ENCODE measurements around the gene B4GALT2.
A peak's percentile ranks its signal among the peaks of the same experiment; 100 is the strongest.

The B4GALT2 gene

DNA sequence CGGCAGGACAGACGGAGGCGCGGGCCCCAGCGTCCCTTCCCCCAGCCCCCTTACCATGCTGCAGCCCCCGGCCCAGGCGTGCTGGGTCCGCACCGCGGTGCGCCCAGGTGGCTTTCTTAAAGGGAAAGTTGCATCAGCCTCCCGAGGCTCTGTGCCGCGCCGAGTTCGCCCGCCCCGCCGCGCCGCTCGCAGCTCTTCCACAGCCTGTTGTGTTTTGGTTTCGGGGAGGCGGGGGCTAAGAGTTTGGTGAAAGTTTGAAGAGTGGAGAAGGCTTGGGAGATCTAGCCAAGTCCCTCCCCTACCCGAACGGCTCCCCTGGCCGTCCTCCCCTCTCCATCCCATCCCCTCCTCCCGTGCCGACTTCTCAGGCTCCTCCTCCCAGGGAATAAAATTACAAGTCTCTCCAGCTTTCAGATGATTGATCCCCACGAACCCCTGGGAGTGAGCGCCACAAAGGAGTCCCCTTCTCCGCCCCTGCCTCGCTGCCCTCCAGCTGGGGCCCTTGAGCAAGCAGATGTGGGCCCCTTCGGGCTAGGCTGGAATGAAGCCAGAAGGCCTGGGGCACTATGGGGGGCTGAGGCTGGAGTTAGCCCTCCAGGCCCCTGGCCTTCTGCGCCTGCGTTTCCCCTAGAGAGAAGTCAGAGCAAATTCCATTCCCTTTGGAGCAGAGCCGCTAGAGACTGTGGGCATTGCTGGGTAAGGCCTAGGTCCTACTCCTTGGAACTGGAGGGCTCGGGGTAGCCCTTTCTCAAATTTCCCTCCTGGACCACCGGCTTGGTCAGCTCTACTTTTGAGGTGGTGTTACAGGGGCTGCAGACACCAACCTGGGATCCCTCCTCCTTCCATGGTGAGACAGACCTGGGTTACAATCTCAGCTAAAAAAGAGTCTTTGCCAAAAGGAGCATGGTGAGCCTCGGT lies 52.5 kb downstream of the B4GALT2 start, which contains the start of gene SLC6A9:
SLC6A9 (minus strand) TSS at position 211 of the 918 bp plus-strand sequence. CDS start 7,185 bp downstream, outside the sequence.
- DNase-seq (ENCODE audit: insufficient read length, low spot score) (no peak), FAIRE-seq (no peak)
- no peak for TF ChIP-seq POLR2AphosphoS5 (IDR thresholded peaks at IDR 0.05; ENCODE audit: low read depth, low read length)
- no peak for TF ChIP-seq PAX5 (IDR thresholded peaks at IDR 0.05; ENCODE audit: insufficient read depth, low read length, severe bottlenecking)

DNA sequence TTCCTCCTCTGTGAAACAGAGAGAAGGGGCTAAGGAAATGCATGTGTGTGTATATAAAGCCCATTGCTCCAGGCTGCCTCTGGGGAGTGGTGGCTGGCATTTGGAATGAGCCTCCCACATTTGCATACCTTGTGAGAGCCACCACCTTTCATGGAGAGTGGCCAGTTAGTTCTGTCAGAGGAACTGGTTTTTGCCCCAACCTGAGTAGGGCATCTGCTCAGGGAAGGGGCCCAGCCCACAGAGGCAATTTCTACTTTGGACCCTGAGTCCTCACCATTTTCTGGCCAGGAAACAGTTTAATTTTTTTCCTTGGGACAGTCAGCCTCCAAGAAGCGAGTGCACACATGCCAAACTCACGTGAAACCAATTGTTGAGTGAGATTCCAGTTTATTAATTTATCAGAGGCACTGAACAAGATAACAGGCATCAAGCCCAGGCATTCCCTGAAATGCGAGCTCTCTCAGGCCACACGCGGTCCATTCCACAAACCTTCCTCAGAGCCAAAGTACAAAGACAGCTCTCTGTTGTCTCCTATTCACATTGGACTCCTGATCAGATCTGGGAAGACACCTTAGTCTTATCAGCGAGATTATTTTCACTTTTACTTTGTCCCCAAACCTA lies 53.3 kb downstream of the B4GALT2 start:
- no peak for DNase-seq (ENCODE audit: insufficient read length, low spot score)
- FAIRE-seq, result peak; percentile 20
- TF ChIP-seq POLR2A (IDR thresholded peaks at IDR 0.05; ENCODE audit: low read depth, low read length), result no peak
- TF ChIP-seq SPI1 (IDR thresholded peaks at IDR 0.05; ENCODE audit: low read depth, low read length), result no peak
- no peak for TF ChIP-seq PAX5 (IDR thresholded peaks at IDR 0.05; ENCODE audit: insufficient read depth, low read length, severe bottlenecking)
- TF ChIP-seq TAF1 (IDR thresholded peaks at IDR 0.05; ENCODE audit: low read depth, low read length), result no peak
- TF ChIP-seq POU2F2 (IDR thresholded peaks at IDR 0.05; ENCODE audit: low read depth, low read length), result no peak
- no peak for TF ChIP-seq POLR2AphosphoS5 (IDR thresholded peaks at IDR 0.05; ENCODE audit: low read depth, low read length)

DNA sequence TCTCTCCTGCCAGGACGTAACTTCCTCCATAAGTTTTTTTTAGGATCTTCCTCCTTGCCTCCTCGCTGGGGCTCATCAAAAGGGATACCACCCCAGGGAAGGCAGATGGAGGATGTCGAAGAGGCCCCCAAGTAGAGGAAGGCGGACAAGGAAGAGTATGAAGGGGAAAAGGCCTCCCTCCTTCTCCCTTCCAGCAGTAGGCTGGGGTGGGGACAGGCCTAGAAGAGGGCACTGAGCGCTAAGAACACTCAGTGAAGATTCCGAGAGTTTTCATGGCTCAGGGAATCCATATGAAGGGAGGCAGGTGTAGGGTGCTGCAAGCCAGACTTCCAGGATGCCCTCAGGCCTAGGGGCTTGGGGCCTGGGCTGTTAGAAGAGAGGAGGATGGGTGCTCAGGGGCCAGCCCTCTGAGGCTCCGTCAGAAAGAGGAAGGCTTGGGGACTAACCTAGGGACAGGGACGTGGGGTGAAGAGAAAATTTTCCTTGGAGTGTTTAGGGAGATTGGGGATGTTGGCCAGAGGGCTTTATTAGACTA lies 54.1 kb downstream of the B4GALT2 start:
- FAIRE-seq, result no peak
- TF ChIP-seq POLR2AphosphoS5 (IDR thresholded peaks at IDR 0.05; ENCODE audit: low read depth, low read length), result no peak
- no peak for TF ChIP-seq POU2F2 (IDR thresholded peaks at IDR 0.05; ENCODE audit: low read depth, low read length)
- TF ChIP-seq TAF1 (IDR thresholded peaks at IDR 0.05; ENCODE audit: low read depth, low read length), result no peak
- no peak for TF ChIP-seq PAX5 (IDR thresholded peaks at IDR 0.05; ENCODE audit: insufficient read depth, low read length, severe bottlenecking)
- no peak for TF ChIP-seq SPI1 (IDR thresholded peaks at IDR 0.05; ENCODE audit: low read depth, low read length)
- TF ChIP-seq POLR2A (IDR thresholded peaks at IDR 0.05; ENCODE audit: low read depth, low read length), result no peak

DNA sequence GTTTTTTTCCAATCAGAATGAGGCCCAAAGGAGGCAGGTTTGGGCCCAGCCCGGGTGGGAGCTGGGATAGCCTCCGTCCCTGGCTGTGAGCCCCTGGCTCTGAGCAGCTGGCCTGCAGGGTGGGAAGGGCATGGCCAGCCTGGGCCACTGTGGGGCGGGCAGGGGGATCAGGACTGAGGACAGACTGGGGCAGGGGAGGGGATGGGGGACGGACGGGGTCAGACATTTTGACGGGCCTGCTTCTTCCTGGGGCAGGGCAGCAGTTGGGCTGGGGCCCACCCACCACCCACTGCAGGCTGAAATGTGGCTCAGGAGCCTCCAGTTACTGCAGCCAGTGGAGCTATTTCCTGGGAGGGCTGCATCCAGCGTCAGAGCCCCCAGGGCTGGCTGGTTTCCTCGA lies 54.7 kb downstream of the B4GALT2 start:
- DNase-seq (ENCODE audit: insufficient read length, low spot score), result no peak
- TF ChIP-seq PAX5 (IDR thresholded peaks at IDR 0.05; ENCODE audit: insufficient read depth, low read length, severe bottlenecking), result no peak
- no peak for TF ChIP-seq POU2F2 (IDR thresholded peaks at IDR 0.05; ENCODE audit: low read depth, low read length)
- no peak for TF ChIP-seq POLR2AphosphoS5 (IDR thresholded peaks at IDR 0.05; ENCODE audit: low read depth, low read length)
- TF ChIP-seq TAF1 (IDR thresholded peaks at IDR 0.05; ENCODE audit: low read depth, low read length), result no peak
- TF ChIP-seq SPI1 (IDR thresholded peaks at IDR 0.05; ENCODE audit: low read depth, low read length), result no peak
- TF ChIP-seq POLR2A (IDR thresholded peaks at IDR 0.05; ENCODE audit: low read depth, low read length), result no peak
- FAIRE-seq, result no peak

More for the DNA sequence above, 54.1 kb downstream of the B4GALT2 start:
- DNase-seq (ENCODE audit: insufficient read length, low spot score), result no peak

DNA sequence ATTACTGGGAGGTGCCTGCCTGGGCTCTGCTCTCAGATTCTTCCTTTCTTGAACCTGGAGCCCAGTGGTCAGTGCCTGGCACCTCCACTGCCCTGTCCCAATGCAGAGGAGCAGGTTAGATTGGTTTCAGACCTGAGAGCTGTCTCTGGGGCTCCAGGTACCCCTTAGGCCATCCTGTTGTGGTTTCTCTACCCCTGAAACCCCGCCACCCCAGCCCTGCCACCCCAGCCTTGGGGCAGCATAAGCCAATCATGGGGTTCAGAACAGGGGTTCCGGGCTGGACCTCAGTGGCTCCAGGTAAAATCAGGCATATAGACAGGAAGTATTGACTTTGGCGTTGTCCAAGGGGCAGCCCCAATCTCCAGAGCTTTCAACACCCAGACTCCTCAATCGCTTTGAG lies 55.4 kb downstream of the B4GALT2 start:
- FAIRE-seq, result no peak
- TF ChIP-seq PAX5 (IDR thresholded peaks at IDR 0.05; ENCODE audit: insufficient read depth, low read length, severe bottlenecking) (no peak), POLR2A (IDR thresholded peaks at IDR 0.05; ENCODE audit: low read depth, low read length) (no peak), POU2F2 (IDR thresholded peaks at IDR 0.05; ENCODE audit: low read depth, low read length) (no peak), TAF1 (IDR thresholded peaks at IDR 0.05; ENCODE audit: low read depth, low read length) (no peak), SPI1 (IDR thresholded peaks at IDR 0.05; ENCODE audit: low read depth, low read length) (no peak)
- no peak for DNase-seq (ENCODE audit: insufficient read length, low spot score)

DNA sequence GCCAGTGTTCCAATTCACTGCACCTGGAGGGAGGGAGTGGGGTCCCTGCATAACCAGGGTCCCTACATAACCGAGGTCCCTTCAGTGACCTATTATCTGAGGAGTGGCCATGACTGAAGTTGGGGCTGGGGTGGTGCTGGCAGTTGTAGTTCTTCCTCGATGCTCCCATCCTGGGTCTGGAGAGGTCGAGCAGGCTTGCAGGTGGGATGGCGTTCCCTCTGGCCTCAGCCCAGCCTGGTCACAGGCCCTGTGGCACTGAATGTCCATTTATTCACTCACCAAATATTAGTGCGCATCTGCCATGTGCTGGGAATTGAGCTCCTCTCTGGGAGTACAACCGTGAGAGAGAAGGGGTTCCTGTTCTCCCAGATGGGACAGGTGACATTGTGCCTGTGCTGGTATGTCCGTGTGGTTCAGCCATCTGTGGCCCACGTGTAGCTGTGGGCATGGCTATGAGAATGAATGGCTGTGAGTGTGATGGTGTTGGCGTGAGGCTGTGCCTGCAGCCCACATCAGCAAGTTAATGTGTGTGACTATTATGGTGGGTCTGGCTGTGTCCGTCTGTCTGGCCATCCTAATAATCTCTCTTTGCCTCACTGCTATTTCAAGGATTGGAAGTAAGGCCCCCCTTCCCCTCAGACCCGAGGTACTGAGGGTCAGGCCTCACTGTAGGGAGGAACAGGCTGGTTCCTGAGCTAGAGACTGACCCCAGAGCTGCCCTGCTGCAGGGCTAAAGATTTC lies 56.1 kb downstream of the B4GALT2 start:
- FAIRE-seq, result no peak
- DNase-seq (ENCODE audit: insufficient read length, low spot score), result no peak
- TF ChIP-seq SPI1 (IDR thresholded peaks at IDR 0.05; ENCODE audit: low read depth, low read length), result no peak

DNA sequence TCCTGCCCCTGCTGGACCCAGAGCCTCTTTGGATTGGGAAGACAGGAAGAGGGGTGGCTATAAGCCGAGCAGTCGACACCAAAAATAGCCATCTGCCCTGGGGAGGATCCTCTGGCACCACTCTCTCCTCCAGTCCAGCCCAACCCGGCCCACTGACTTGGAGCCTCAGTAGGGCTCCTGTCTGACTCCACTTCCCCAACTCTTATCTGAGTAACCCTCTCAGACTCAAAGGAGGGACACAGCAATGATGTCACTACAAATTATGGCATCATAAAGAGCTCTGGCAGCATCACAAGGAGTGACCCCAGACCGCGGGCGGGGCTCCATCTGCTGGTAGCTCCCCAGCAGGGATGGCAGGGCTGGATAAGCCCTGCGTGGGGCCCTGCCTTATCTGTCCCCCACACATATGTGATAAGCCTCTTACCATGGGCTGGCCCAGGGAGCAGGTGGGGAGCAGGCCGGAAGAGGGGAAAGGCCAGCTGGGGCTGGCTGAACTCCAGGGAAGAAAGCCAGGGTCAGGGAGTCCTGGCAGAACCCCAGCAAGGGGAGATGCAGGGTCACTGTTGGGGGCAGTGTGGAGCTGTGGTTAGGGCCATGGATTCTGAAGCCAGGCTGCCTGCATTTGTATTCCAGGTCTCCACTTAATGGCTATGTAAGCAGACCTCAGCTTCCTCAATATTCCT lies 56.9 kb downstream of the B4GALT2 start:
- no peak for TF ChIP-seq POU2F2 (IDR thresholded peaks at IDR 0.05; ENCODE audit: low read depth, low read length)
- TF ChIP-seq POLR2A (IDR thresholded peaks at IDR 0.05; ENCODE audit: low read depth, low read length), result no peak
- TF ChIP-seq SPI1 (IDR thresholded peaks at IDR 0.05; ENCODE audit: low read depth, low read length), result no peak
- TF ChIP-seq TAF1 (IDR thresholded peaks at IDR 0.05; ENCODE audit: low read depth, low read length), result no peak
- no peak for TF ChIP-seq POLR2AphosphoS5 (IDR thresholded peaks at IDR 0.05; ENCODE audit: low read depth, low read length)
- no peak for TF ChIP-seq PAX5 (IDR thresholded peaks at IDR 0.05; ENCODE audit: insufficient read depth, low read length, severe bottlenecking)
- FAIRE-seq, result no peak
- no peak for DNase-seq (ENCODE audit: insufficient read length, low spot score)

DNA sequence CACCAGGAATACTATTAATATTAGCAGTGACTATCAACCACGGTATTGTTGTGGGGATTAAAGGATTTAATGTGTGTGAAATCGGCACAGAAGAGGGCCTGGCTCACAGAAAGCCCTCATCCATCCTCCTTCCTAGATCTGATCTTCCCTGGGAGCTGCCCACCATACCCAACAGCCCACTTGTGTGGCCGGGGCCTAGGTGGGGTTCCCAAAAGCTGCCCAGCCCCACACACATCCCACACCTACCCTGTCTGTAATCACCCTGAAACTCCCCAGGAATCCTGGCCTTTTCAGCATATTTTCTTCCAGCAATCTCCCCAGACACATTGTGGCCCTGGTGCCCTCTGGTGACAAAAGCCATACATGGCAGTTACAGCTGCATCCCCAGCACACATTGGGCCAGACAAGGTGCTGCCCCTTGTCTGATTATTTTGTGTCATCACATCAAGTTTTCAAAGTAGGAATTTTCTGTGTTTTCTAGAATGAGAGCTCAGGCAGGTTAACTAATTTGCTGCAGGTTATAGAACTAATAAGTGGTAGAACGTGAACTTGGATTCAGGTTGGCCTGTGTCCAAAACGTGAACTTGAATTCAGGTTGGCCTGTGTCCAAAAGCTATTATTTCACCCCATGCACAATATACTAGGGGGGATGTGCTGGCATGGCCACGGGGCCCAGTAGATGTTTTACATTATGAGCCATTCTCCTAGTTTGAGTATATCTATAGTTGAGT lies 57.6 kb downstream of the B4GALT2 start:
- TF ChIP-seq TAF1 (IDR thresholded peaks at IDR 0.05; ENCODE audit: low read depth, low read length), result no peak
- TF ChIP-seq POLR2A (IDR thresholded peaks at IDR 0.05; ENCODE audit: low read depth, low read length), result no peak
- TF ChIP-seq POU2F2 (IDR thresholded peaks at IDR 0.05; ENCODE audit: low read depth, low read length), result no peak
- TF ChIP-seq PAX5 (IDR thresholded peaks at IDR 0.05; ENCODE audit: insufficient read depth, low read length, severe bottlenecking), result no peak
- no peak for TF ChIP-seq SPI1 (IDR thresholded peaks at IDR 0.05; ENCODE audit: low read depth, low read length)
- no peak for TF ChIP-seq POLR2AphosphoS5 (IDR thresholded peaks at IDR 0.05; ENCODE audit: low read depth, low read length)
- FAIRE-seq, result peak; percentile 93
- DNase-seq (ENCODE audit: insufficient read length, low spot score), result no peak
